ENCODE measurements around the gene ZNF423.
"Not testable (repeated sequence)": the region's sequence is repeated elsewhere in the genome, so short reads cannot be mapped to it uniquely, and the experiment has no call there.

The ZNF423 gene

DNA sequence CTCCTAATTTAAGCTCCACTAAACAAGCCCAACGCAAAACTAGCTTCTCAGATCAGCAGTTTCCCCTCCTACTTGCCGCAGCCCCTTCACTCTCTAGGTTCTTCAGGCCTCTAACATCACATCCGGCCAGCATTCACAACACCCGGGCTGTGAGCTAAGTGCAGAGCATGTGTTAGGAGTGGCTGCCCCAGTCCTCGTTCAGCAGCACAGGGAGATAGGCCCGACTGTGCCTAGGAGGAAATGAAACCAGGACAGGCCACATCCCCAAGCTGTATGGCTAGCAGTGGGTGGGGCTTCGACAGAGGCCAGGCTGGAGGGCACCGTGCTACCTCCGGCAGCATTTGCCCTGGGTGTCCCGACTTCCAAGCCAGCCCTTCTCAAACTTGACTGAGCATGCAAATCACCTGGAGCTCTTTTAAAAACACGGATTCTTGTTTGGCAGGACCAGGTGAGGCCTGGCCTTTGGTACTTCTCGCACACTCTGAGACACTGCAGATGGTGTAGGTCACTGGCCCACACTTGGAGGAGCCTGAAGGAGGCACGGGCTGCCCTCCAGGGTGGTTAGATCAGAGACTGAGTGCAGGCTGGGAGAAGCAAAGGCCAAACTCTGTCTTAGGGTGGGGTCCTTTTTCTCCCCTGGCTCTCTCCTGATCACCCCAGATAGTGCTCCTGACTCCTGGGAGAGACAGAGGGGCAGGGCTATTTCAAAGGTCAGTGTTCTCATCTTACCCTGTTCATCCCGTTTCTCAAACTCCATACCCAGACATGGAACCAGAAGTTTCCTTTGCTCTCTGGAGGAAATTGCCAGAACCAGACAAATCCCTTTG lies 280.4 kb downstream of the ZNF423 start:
- FAIRE-seq: no peak

DNA sequence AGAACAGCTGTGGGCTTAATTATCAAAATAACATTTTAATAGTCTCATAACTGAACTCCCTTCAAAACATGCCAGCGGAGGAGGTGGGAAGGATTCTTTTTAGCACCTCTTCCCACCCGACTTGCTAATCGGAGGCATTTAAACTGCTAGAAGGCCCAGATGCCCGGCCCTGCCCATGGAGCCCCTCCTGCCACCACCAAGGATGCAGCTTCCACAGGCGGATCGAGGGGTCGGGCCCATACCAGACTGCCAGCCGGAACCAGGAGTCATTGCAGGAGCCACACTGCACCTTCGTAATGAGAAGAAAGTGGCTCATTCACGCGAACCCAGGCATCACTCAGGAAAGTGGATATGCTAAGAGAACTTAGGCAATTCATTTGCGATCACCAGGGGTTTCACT lies 281.1 kb downstream of the ZNF423 start:
- FAIRE-seq: no peak

DNA sequence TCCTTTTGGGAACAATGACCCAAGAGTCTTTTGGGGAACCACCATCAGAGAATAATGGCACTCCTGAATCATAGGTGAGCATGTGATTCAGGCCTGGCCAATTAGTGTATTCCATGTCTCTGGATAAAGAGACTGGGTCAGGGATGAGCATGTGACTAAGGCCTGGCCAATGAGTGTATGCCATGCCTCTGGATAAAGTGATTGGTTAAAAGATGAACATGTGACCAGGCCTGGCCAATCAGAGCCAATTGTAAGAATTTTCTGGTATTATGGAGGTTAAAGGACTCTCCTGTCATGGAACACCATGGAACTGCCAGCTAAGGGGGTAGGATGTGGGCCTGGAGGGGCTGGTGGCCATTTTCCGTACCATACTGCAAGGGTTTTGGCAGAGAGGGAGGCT lies 288.0 kb downstream of the ZNF423 start:
- no peak for FAIRE-seq

DNA sequence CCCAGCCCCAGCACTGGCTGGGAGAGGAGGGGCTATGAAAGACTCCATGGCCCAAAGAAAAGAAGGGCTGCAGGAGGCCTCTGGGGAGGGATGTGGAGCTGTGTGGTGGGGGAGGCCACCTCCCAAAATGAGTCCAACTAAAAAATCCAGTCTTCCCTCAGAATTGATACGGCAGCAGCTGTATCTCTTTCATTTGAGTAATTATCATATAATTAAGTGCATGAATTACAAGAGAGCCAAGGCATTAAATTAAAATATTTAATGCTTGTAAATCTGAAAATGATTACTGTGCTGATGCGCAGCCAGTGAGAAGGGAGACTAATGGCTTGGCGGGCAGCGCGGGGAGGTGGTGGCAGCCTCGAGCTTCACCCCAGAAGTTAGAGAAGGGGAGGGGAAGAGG lies 289.5 kb downstream of the ZNF423 start:
- FAIRE-seq: no peak

DNA sequence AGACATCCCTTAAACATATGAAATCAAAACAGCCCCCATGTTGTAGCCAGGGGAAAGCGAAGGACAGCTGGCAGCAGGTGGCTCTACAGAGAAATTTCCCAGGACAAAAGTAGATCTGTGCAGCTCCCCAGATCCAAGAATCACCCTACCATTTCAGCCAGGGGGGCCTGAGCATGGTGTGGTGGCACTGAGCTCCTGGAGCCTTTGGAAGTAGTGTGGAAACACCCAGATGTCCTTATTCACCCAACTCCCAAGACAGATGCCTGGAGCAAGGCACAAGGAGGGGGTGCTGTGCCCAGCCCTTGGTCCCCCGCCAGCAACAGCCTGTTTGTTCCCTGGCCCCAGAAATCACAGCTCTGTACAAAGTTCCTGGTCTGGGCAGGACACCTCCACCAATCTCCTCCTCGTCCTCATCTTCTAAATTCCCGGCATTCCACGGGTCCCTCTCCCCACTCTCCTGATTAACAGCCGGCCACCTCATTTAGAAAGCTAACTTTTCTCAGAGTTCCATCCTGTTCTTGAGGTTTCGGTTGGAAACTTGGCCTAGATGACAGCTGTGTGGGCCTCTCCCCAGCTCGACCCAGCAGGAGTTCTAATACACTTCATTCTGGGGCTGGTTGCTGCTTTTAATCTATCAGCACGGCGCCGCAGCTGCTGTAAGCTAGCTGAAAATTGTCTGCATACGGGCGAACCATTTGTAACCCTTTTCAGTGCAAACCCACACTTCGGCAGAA lies 291.2 kb downstream of the ZNF423 start:
- FAIRE-seq: no peak

DNA sequence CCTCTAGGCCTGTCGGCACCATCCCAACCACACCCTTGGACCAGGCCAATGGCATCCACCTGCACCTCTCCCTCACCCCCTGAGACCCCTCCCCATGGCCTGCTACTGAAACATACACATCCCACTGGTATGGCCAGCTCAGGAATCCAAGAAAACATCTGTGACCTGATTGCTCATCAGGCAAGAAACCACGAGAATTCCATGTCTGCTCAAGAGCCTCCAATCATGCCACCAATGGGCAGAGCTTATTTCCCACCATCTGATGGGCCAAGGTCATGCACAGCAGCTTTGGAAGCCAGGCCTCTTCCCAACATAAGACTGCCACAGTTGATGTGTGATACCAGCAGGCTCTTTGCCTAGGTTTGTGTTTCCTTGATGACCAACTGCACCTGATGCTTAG lies 292.2 kb downstream of the ZNF423 start:
- no peak for FAIRE-seq

DNA sequence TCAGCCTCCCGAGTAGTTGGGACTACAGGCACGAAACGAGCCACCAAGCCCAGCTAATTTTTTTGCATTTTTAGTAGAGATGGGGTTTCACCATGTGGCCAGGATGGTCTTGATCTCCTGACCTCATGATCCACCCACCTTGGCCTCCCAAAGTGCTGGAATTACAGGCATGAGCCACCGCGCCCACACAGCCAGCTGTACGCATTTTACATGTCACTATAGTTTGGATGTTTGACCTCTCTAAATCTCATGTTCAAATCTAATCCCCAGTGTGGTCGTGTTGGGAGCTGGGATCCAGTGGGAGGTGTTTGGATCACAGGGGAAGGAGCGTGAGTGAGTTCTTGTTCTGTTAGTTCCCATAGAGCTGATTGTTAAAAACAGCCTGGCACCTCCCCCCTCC lies 293.0 kb downstream of the ZNF423 start:
- FAIRE-seq: not testable (repeated sequence)

DNA sequence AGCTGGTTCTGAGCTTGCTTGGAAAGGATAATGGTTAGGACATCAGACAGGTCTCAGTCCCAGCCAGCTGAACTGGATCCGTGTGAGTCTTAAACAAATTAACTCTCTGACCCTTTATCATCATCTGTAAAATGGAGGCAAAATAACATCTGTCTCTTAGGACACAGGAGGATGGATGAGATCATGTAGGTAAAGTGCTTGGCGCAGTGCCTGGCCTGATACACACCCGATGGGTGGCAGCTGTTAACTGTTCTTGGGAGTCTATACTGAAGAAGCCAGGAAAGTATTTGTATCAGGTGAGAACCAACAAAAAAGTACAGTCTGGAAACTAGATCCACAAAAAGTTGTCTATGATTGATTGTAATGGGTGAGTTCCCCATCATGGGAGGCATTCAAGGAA lies 293.7 kb downstream of the ZNF423 start:
- FAIRE-seq: no peak

DNA sequence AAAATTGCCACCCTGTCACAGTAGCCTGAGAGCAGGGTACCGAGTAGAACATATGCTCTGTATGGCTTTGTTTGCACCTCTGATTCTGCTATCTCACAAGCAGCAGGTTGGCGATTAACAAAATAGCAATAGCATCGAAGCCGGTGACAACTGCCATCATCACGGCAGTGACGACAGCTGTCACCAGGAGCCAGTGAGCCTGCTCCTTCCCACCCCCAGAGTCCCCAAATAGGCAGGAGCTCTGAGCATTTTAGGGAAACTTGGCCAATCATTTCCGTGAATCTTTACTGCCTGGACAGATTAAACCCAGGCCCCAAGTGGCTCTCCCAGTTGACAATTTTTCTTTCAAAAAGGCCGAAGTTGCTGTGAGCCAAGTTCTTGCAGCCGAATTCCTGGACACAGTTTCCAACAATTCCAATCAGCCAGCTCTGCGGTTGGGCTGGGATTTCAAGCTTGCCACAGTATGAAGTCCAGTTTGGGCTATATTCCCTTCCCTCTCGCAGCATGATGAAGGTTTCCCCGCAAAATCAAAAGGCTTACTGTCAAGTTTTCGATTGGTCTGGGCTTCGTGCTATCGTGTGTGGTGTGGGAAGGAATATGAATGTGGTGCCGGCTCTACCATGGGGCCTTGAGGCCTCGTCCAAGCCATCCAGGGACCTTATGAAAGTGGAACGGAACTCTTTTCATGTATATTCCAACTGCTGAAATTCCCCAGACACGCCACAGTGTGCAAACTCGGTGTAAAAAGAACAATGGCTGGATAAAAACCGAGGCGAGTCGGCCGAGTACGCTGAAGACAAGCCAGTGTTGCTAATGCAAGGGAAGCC lies 295.7 kb downstream of the ZNF423 start:
- FAIRE-seq: no peak

DNA sequence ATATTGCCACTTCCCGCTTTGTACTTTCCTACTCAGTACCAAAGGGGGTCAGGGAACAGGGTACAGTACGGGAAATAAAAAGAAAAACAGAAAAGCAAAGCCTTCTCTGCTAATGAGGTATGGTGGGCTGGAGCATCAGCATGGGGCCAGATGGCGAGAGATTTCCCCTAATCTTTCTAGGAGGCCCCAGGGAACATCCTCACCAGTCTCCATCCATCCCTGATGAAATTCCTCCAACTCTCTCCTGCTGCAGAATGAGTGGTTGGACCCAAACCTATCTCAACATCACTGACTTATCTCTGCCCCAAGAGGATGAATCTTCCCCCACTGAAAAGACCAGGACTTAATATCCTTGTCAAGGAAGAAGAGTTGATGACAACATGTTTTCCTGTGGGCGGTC lies 296.7 kb downstream of the ZNF423 start:
- no peak for FAIRE-seq

DNA sequence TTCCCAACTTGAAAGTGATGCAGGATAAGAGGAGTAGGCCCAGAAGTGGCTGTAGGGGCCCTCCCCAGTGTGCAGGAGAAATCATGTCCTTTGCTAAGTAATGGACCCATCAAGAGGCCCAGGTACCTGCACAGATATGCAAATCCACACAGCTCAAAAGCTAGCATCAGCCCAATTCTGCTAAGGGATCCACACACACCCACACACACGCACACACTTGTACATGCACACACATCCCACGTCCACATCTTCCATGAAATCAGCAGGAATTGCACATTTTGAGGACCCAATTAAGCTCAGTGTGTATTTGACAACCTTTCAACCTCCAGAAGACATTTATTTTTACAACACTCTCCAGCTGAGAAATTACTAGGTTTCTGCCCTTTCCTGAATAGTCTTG lies 297.5 kb downstream of the ZNF423 start:
- no peak for FAIRE-seq

DNA sequence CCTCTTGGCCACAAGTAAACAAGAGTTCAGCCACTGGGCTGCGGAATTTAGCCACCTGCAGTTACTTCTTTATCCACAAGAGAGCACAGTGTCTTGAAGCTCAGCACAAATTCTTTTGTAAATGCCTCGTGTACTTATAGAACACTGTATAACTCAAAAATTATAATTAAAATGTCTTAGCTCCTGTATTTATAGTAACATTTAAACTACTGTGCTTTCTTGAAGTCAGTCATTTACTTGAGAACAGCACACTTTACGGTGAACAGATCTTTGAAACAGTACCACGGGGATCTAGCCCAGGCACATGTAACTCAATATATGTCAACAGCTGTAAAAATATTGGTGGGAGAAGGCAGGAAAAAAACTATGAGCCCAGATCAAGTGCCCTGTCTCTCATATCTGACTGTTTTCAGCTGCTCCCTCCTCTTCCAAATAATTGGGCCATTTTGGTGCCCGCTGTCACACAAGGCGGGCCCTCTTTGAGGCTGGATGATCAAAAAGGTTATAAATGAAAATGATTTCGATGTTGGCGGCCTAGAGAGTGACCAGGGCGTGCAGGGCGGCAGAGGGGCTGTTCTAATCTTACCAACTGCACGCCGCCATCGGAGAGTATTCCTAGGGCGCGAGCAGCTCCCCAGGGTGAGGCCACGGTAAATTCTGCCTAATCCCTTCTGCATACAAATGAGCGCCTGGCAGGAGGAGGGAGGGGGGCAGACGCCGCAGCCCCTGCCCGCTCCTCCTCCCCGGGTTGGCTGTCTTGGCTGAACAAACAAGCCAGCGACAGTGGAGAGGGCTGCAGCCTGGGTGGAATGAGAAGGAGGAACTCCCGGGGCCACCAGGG lies 299.1 kb downstream of the ZNF423 start:
- no peak for FAIRE-seq

DNA sequence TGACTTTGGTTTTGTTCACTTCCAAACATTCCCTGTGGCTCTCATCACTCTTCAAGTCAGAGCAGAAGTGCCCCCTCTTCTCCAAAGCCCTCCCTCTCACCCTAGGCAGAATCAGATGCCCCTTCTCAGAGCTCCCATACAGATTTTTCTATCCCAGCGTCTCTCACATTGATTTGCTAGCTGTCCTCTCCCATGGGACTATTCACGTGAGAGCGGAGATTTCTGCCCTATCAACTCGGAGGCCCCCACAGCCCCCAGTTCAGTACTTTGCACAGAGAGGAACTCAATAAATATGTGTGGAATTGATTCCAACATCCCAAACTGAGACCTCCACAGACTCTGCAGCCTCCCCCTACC lies 299.7 kb downstream of the ZNF423 start:
- no peak for FAIRE-seq

DNA sequence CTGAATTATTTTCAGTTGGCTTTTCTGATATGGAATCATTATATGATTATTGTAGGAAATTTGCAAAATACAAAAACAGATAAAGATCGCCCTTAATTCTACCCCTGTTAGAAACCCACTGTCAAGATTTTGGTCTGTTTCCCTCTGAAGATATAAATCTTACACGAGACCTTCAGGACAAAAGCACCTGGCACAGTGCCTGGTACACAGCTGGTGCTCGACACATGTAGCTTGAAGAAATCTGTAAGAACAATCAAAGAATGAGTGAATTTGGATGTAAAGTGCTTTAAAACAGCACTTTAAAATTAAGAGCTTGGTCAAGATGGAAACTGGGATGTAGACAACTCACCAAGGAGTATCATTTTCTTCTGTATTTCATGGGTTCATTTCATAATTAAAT lies 301.2 kb downstream of the ZNF423 start:
- FAIRE-seq: no peak

DNA sequence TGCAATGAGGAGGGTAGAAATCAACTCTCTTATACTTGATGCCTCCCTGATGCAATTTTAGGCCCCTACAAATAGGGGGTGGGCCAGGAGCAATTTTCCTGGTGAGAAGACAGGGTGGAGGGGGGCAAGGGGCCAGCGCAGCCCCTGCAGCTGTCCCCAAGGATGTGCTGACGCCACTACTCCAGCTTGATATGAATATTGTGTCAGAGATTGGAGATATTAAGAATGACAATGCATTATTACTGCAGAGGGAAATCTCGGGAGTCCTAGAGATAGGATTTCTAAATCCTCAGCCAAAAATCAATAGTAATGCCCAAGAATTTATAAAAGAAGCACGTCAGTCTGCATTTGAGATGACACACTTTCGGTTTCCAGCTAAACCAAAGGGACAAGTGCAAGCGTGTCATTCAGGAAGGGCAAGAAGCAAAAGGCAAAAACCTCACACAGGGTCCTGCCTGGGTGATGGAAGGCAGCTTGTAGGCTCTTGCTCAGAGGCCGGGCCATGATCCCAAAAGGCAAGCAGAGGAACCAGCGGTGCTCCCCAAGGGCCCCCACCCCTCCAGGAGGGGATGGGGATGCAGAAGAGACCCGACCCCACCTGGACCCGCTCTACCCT lies 303.5 kb downstream of the ZNF423 start:
- FAIRE-seq: no peak

DNA sequence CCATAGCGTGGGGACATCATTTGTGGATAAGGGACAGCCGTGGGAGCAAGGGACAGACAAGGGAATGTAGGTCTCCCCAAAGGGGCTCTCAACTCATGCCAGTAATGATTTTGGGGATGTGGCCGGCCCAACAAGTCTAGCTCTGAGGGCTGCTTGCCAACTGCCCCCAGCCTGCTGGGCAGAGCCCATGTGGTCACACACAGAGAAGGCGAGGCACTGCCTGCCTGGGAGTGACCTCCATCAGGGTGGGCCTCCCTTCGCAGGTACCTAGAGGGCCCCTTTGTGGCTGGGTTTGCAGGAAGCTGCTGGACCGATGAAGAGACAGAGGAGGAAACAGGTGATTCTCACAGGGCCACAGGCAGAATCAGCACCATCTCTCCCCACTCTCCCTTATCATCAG lies 305.2 kb downstream of the ZNF423 start:
- no peak for FAIRE-seq

DNA sequence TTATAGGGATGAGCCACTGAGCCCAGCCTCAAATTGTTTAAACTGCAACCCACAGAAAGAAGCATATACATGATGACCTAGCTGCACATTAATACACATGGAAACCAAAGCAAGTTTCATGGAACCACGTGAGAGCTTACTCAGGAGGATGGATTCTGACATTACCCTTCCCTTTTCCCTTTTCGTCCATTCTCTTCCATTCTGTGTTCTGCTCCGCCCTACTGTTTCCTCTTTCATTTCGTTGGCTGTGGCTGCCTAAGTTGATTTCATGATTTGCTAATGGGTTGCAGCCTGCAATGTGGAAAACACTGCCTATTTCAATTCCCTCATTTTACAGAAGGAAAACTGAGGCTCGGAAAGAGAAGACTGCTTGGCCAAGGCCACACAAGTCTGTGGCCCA lies 305.8 kb downstream of the ZNF423 start:
- FAIRE-seq: no peak

DNA sequence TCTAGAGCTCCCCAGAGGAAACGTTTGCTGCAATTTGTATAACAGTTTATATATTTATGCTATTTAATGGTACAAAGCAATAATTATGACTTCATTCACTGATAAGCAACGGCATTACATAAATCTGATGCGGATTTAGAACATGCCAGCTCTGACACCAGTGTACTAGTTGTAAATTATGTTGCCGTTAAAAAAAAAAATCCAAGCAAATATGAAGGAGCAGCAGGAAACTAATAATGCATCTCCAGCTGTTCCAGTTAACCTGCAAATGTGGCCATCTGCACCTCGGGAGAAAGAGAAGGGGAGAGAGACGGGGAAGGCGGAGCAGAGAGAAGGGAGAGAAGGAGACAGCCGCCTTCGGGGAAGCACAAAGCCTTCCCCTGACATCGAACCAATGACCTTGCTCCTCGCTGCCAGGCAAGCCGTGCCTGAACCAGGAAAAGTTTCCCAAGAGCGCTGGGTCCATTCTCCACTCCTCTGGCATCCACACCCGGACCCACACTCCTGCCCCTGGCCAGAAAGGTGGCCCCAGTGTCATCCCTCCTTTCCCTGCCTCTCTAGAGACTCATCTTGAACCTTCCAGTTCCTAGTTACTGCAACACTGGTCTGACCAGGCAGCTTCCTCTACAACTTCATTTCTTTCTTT lies 307.5 kb downstream of the ZNF423 start:
- FAIRE-seq: no peak

DNA sequence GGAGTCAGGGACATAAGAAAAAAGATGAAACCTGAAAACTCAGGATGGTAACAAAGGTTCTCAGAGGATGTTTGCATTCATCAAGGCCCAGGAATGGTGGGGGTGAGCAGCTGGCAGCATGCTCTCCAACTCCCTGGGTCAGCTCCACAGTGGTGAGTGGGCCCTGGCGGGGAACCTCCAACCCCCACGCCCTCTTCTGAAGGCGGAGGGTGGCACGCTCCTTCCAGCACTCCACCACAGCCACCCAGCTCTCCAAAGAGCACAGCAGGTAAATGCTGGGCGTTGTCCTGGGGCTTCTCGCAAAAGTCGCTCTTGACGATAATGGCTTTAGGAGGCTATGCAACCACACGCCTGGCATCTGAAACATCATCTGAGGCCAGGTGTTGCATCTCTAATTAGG lies 308.5 kb downstream of the ZNF423 start:
- no peak for FAIRE-seq

DNA sequence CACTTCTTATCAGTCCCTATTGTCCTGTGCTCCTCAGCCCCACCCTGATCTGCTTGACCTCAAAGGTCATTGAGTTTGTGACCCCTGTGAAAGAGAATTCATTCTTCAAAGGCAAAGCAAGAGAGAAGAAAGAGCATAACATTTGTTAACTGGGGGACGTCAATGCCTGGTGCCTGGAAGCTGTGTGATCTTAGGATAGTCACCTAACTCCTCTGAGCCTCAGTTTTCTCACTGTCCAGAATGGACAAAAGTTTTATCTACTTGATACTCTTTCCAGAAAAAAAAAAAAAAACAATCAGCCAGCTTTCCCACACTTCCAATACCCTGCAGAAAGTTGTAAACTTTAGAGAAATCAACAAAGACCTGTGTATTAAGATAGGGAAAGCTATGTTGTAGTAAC lies 309.2 kb downstream of the ZNF423 start:
- no peak for FAIRE-seq

DNA sequence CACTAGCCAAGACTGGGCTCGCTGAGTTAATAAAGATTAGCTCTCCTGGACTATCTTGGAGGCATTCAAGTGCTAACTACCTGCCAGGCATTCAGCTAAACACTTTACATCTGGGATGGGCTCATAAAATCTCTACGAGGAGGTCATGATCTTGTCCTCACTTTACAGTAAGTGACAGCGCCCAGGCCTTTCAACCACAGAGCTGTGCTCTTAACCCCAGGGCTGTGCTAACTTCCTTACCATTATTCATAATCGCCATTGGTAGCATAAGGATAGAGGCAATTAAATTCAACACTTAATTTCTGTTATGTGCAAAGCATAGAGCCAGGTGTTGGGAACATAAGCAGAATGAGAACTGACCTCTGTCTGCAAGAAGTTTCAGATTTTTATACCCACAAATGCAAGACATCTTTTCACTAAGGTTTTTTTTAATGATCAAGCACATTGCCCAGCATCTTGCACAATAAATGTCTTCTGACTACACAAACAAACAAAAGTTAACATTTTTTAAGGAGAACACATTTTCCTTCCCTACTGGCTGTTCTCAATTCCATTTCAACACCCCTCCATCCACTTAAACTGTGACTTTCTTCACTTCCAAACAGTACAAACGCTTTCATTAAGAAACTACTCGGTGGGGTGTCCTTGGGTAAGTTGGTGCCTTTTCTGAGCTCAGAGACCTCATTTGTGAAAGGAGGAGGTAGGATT lies 310.0 kb downstream of the ZNF423 start:
- FAIRE-seq: no peak
